ENCODE measurements around the gene CHAF1A. TPM values are rescaled to one million over a fixed set of nuclear protein-coding genes. Genes with fewer than 3 reads are reported as not detected.

Gene CHAF1A
- total RNA-seq, 1 donor from 2014 or later = 5.1 TPM

DNA sequence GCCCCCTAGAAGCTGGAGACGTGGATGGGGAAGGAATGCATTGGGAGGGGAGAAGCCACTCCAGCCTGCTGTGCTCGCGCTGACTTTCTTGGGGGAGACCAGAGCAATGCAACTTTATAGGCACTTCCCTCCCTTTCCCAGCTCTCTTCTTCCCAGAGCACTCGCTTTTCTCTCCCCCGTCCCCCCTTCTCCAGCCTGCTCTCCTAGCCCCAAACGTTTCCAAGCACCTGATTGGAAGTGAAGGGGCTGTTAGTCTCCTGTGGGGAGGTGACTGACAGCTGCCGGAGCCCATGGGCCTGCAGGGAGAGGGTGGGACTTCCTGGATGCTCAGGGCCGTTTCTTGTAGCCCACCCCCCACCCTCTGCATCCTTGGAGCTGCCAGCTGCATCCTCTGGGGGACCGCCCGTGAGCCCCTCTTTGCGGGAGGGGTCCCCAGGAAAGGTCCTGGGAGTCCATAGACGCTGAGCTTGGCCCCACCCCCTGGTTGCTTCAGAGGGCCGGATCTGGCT lies 72.1 kb downstream of the CHAF1A start:
- intact Hi-C loops (cut with micrococcal nuclease) = no loop called here
- no peak for DNase-seq
- TF ChIP-seq, protein P1, sequence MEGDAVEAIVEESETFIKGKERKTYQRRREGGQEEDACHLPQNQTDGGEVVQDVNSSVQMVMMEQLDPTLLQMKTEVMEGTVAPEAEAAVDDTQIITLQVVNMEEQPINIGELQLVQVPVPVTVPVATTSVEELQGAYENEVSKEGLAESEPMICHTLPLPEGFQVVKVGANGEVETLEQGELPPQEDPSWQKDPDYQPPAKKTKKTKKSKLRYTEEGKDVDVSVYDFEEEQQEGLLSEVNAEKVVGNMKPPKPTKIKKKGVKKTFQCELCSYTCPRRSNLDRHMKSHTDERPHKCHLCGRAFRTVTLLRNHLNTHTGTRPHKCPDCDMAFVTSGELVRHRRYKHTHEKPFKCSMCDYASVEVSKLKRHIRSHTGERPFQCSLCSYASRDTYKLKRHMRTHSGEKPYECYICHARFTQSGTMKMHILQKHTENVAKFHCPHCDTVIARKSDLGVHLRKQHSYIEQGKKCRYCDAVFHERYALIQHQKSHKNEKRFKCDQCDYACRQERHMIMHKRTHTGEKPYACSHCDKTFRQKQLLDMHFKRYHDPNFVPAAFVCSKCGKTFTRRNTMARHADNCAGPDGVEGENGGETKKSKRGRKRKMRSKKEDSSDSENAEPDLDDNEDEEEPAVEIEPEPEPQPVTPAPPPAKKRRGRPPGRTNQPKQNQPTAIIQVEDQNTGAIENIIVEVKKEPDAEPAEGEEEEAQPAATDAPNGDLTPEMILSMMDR (IDR thresholded peaks at IDR 0.05; ENCODE audit: borderline replicate concordance) = no peak
- Histone ChIP-seq H3K36me3 (peaks cover 37% of the 10 kb centered on the region), H3K27me3 (ENCODE audit: low read depth) (no peaks in the 10 kb centered on the region), H3K4me3 (peak overlapping the region; percentile 98), H3K4me1 (peaks cover 35% of the 10 kb centered on the region), H3K27ac (replicated peaks) (peak overlapping the region; percentile 16), H3K9me3 (replicated peaks) (no peaks in the 10 kb centered on the region)

DNA sequence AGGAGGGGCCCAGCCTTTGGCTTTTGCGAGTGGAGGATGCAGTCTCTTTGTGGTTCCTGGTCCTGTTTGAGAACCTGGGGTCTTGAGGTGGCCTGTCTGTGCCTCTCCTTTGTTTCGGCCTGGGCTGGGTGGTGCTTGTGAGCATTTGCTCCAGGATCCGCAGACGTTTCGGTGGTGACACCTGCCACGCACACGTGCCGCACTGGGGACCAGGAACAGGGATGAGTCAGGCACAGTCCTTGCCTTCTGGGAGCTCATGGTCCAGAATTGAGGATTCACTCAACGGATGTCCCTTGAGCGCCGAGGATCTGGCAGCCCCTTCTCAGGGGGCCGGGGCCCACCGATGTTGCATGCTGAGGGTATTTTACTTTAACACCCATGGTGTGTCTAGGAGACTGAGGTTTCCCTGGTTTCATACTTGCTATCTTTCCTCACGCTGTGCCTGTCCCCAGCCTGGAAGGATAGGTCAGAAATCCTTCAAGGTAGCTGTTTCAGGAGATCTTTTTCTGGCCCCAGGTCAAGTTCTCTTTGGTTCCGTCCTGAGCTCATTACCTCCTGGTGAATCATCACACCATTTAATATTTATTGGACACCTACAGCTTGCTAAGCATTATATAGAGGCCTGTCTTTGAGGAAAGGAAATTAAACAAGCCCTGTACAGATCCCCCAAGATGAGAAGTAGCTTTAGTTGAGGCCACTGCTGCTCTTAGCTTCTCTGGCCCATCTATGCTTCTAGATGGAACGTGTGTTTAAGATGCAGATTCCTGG lies 74.8 kb downstream of the CHAF1A start:
- no peaks in the 10 kb centered on the region for H3K27me3 ChIP-seq (ENCODE audit: low read depth)
- no peak for DNase-seq
- H3K9me3 ChIP-seq (replicated peaks) = no peaks in the 10 kb centered on the region
- peaks cover 28% of the 10 kb centered on the region for H3K4me1 ChIP-seq
- H3K27ac ChIP-seq (replicated peaks) = no peak overlapping the region
- peaks cover 45% of the 10 kb centered on the region for H3K36me3 ChIP-seq
- TF ChIP-seq, protein P1 (IDR thresholded peaks at IDR 0.05; ENCODE audit: borderline replicate concordance) = no peak
- no peak overlapping the region for H3K4me3 ChIP-seq
- intact Hi-C loops (cut with micrococcal nuclease) = no loop called here

DNA sequence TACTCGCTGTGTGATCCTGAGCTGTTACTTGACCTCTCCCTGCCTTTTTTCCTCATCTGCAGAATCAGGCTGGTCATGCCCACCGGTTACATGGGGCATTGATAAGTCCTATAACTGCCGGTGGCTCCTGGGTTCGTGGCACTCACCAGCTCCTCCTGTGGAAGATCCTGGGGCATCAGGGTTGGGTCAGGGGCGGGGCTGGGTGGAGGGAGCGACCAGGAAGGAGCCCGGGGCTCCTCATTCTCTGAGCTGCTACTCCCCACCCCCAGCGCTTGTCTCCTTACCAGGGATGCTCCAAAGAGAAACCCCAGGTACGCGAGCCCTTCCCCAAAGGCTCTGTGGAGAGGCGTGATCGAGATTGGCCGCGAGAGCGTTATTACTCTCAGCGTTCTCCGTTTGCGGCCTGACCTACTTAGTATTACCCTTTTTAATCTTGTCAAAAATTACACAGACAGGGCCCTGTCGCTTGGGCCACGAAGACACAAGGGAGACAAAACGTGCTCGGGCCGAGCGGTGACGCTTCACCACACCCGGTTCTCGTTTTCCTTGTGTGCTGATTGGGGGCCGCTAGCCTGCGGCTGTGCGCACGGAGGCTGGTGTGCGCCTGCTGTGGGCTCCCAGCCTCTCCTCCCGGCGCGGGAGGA lies 80.4 kb downstream of the CHAF1A start:
- DNase-seq = no peak
- Histone ChIP-seq H3K36me3 (peaks cover 42% of the 10 kb centered on the region), H3K4me1 (peaks cover 5% of the 10 kb centered on the region), H3K27ac (replicated peaks) (no peak overlapping the region), H3K27me3 (ENCODE audit: low read depth) (no peaks in the 10 kb centered on the region), H3K4me3 (no peak overlapping the region), H3K9me3 (replicated peaks) (no peaks in the 10 kb centered on the region)
- intact Hi-C loops (cut with micrococcal nuclease) = no loop called here
- TF ChIP-seq, protein P1 (IDR thresholded peaks at IDR 0.05; ENCODE audit: borderline replicate concordance) = no peak

DNA sequence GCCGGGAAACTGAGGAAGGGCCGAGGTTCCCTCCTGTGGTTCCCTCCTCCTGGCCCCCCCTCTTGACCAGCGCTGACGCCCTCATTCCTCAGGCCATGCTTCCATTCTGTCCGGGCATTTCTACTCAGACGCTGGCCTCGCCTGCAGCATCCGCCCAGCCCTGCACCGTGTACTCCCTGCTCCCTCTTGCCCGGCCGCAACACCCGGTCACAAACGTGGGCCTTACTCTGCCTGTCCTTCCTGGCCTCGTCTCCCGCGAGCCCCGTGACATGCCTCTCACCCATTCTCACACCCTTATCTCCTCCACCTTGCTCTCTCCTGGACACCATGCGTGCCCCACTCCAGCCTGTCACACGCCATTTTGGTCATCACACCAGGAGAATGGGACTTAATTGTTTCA lies 80.9 kb downstream of the CHAF1A start:
- Histone ChIP-seq H3K4me3 (no peak overlapping the region), H3K4me1 (peaks cover 8% of the 10 kb centered on the region), H3K27me3 (ENCODE audit: low read depth) (no peaks in the 10 kb centered on the region), H3K27ac (replicated peaks) (no peak overlapping the region), H3K9me3 (replicated peaks) (no peaks in the 10 kb centered on the region), H3K36me3 (peaks cover 39% of the 10 kb centered on the region)
- DNase-seq = no peak
- TF ChIP-seq, protein P1 (IDR thresholded peaks at IDR 0.05; ENCODE audit: borderline replicate concordance) = no peak
- intact Hi-C loops (cut with micrococcal nuclease) = no loop called here

DNA sequence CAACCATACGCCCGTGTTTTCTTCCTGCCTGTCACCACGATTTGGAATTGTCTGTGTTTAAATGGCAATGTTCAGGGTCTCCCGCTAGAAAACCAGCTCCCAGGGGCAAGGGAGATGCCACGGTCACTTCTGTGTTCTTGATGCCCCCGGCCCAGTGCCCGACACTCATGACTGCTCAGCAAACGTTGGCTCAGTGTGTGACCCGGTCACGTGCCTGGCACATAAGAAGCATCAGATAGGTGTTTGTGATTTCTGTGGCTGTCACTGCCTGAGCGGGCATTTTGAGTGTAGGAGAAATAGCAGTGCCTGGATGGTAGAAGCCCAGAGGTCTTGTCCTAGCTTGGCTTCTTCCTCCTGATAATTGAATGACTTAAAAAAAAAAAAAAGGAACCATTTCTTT lies 85.1 kb downstream of the CHAF1A start:
- DNase-seq = no peak
- Histone ChIP-seq H3K36me3 (peaks cover 59% of the 10 kb centered on the region), H3K27ac (replicated peaks) (no peak overlapping the region), H3K27me3 (ENCODE audit: low read depth) (no peaks in the 10 kb centered on the region), H3K9me3 (replicated peaks) (no peaks in the 10 kb centered on the region), H3K4me1 (peaks cover 8% of the 10 kb centered on the region), H3K4me3 (no peak overlapping the region)
- intact Hi-C loops (cut with micrococcal nuclease) = no loop called here
- TF ChIP-seq, protein P1 (IDR thresholded peaks at IDR 0.05; ENCODE audit: borderline replicate concordance) = no peak
